AG04450 (cell line): ENCODE results near the gene CLCF1. TPM values are rescaled to one million over a fixed set of nuclear protein-coding genes. Genes with fewer than 3 reads are reported as not detected.

Experiments
- CTCF ChIA-PET: fragments of 300-600, 350-600 bp; formaldehyde crosslinking; extraction: SDS; loops from one replicate; lab custom pipeline; 2022; ENCODE audit warnings: antibody characterized with exemption, inconsistent platforms; lab: Charles Lee
- POLR2A ChIA-PET: fragments of 350-600 bp; formaldehyde crosslinking; extraction: SDS; loops from one replicate; lab custom pipeline; 2021; ENCODE audit warnings: antibody characterized with exemption, inconsistent platforms; lab: Yijun Ruan, JAX
- DNase-seq: peaks from one replicate; pipeline ENCODE4 v3.0.0-alpha.2; 2011; ENCODE audit warnings: low read depth, low spot score
- H3K27ac ChIP-seq: one replicate; pipeline ENCODE4 v1.5.1; 2012; ENCODE audit warnings: low read depth, low read length, control low read depth
- H3K27me3 ChIP-seq: one replicate; pipeline ENCODE4 v1.6.0; 2012; ENCODE audit warnings: low read length; ENCODE audit not compliant: control insufficient read depth, insufficient read depth
- H3K4me3 ChIP-seq: 2 replicates; pipeline ENCODE4 v1.5.1; 2011; ENCODE audit warnings: mild to moderate bottlenecking, low read depth, low read length, control low read depth
- H3K9me3 ChIP-seq: 2 replicates; pipeline ENCODE4 v1.5.1; 2012; ENCODE audit warnings: low read length; ENCODE audit not compliant: control insufficient read depth, insufficient read depth
- CTCF ChIP-seq: IDR thresholded peaks from 2 replicates; pipeline ENCODE4 v1.5.1; 2011; ENCODE audit warnings: low read depth, low read length, control low read depth, inconsistent platforms
- polyA minus RNA-seq: library from RNA; depleted of rRNA, polyadenylated mRNA; stranded (reverse); fragments of >200 nt; gene quantifications from 2 replicates; pipeline ENCODE4 v1.2.3, GENCODE V29; 2011; rRNA and poly(A)+ RNA removed
- polyA plus RNA-seq: library from polyadenylated mRNA; depleted of rRNA; stranded (reverse); fragments of >200 nt; gene quantifications from 2 replicates; pipeline ENCODE4 v1.2.3, GENCODE V29; 2011; rRNA removed

The CLCF1 gene
- 11.4 and 12.4 TPM in 2 replicates for polyA plus RNA-seq
- polyA minus RNA-seq = 9.3 and 15.0 TPM in 2 replicates

GRCh38 chr11:67372993-67373647 lies at the start of gene CLCF1:
TSS of gene CLCF1 (minus strand) at chr11:67373598. CDS start at chr11:67373539, 59 bp downstream.
- CTCF ChIA-PET = interaction anchor here (0.6 to 24.1 kb wide), 5 partner anchors 10 to 784 kb away, joined by 4 to 716 read pairs (median 5); partner anchors contain the start of gene POLD4
- POLR2A ChIA-PET = interaction anchor here (0.6 to 8.0 kb wide), 11 partner anchors 9 to 1801 kb away, joined by 3 to 106 read pairs (median 5); partner anchors contain the start of genes AIP, FAM89B, POLD4 and RAD9A
- Histone ChIP-seq H3K27ac (peak within 1 kb of the TSS; percentile 99), H3K9me3 (no peaks in the 10 kb centered on the region; the same call in 1 of the 2 replicates), H3K4me3 (peak within 1 kb of the TSS; percentile 67), H3K27me3 (no peaks in the 10 kb centered on the region)
- TF ChIP-seq CTCF = no peak
- no peak for DNase-seq

DNA sequence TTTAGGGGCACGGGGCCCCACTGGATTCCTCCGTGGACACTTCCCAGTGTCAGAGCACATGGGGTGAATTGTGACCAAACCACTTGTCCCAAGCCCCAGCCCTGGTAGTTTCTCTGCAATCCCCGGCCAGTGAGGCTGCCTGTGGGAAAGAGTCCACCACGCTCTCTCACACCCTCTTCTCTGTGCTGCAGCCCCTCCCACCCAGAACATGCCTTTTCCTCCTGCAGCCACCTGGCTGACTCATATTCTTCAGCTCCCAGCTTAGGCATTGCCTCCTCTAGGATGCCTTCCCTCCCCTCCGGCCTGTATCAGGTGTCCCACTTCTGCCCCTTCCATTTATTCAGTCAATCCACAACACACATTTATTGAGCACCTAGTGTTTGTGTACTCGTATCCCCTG lies 49.5 kb upstream of the CLCF1 start:
- no peak overlapping the region for H3K4me3 ChIP-seq
- H3K9me3 ChIP-seq = no peaks in the 10 kb centered on the region
- ChIA-PET POLR2A (no interaction called here), CTCF (no interaction called here)
- no peak for DNase-seq
- H3K27me3 ChIP-seq = no peaks in the 10 kb centered on the region
- TF ChIP-seq CTCF = no peak
- H3K27ac ChIP-seq = no peak overlapping the region

DNA sequence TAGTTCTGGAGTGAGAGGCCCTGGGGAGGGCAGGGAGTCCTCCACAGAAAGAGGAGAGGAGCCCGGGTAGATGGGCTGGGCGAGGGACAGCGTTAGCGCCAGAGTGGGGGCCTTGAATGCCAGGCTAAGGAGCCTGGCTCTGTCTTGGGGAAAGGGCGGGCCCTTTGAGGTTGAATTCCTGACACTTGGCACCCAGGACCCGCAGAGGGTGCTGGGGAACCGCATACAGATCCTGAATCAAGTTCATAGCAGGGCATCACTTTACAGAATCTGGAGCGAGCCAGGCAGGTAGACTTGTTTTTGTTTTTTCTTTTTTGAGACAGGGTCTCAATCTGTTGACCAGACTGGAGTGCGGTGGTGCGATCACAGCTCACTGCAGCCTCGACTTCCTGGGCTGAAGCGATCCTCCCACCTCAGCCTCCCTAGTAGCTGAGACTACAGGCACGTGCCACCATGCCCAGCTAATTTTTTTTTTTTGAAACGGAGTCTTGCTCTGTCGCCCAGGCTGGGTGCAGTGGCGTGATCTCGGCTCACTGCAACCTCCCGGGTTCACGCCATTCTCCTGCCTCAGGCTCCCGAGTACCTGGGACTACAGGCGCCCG lies 48.1 kb upstream of the CLCF1 start:
- no peak for TF ChIP-seq CTCF
- DNase-seq = no peak
- Histone ChIP-seq H3K9me3 (no peaks in the 10 kb centered on the region), H3K4me3 (peak overlapping the region; percentile 18), H3K27me3 (no peaks in the 10 kb centered on the region), H3K27ac (no peak overlapping the region)
- CTCF ChIA-PET = no interaction called here
- POLR2A ChIA-PET = interaction anchor here (1.0 to 1.2 kb wide), 2 partner anchors 20 to 30 kb away, joined by 4 to 6 read pairs; partner anchors contain the start of genes PPP1CA and RAD9A

- Histone ChIP-seq H3K27me3 (peaks cover 2% of the 10 kb centered on the region), H3K4me3 (peak overlapping the region; percentile 55), H3K9me3 (no peaks in the 10 kb centered on the region), H3K27ac (peak overlapping the region; percentile 39)
- POLR2A ChIA-PET = interaction anchor here (0.9 to 1.2 kb wide), 3 partner anchors 16 to 29 kb away, joined by 3 to 6 read pairs (median 4); partner anchors contain the start of genes PPP1CA and RAD9A
- peak; percentile 47 for DNase-seq
- CTCF ChIA-PET = interaction anchor here (3.4 kb wide), 1 partner anchor 19 kb away, joined by 10 read pairs; the partner anchor contains the start of gene PPP1CA
- TF ChIP-seq CTCF = no peak
Measured at GRCh38 chr11:67420646-67421429, 47.4 kb upstream of the CLCF1 start.
